GM18499 (cell line): Measurements from ENCODE around the gene TNRC6B.
"Not testable (repeated sequence)": the region's sequence is repeated elsewhere in the genome, so short reads cannot be mapped to it uniquely, and the experiment has no call there.

Experiments used
- ATAC-seq: cut with Tn5 transposase; IDR thresholded peaks from one replicate; pipeline ENCODE4 v1.9.1; 2021; ENCODE audit warnings: moderate number of reproducible peaks; ENCODE audit not compliant: insufficient read depth, unreplicated experiment

The TNRC6B gene

DNA sequence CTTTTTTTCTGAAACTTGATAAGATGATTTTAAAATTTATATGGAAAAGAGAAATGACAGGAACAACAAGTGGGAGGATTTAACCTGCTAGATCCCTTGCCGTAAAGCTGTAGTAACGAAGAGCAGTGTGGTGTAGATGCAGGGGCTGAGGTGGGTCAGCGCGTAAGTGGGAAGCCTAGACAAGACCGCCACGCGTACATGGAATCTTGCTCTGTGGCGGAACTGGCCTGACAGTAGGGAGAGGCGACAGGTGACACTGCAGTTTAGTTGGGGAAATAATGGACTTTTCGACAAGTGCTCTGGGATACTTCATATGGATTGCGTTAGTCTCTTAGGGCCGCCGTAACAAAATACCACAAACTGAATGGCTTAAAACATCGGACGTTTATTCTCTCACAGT lies 28.8 kb downstream of the TNRC6B start:
- ATAC-seq: no peak

- ATAC-seq: peak; percentile 54
These were observed 33.1 kb downstream of the TNRC6B start for GRCh38 chr22:40210818-40211217.

DNA sequence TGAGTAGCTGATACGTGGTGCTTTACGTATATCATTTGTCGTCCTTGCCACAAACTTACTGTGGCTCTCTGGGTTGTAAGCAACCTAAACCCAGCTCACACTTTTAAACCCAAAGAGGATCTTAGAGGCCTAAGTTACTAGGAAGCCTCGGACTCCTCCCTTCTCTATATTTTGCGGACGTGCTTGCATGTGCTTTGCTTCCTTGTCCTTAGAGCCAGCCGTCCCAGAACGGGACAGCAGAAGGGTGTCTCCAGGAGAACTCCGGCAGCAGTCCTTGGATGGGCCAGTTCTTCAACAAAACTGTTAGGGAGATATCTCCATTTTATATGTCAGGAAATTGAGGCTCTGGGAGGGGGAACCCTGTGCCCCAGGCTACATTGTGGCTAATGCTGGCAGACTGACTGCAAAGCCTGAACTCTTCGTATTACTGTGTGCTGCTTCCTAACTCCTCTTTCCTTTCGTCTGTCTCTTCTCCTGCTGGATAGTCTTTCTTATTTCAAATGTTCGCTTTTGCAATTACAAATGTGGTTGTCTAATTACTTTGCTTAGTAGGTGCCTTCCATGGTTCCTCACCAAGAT lies 33.8 kb downstream of the TNRC6B start:
- ATAC-seq: no peak

- ATAC-seq: no peak
These were observed 34.4 kb downstream of the TNRC6B start for GRCh38 chr22:40212121-40212520.

GRCh38 chr22:40213478-40213877 lies 35.8 kb downstream of the TNRC6B start:
- no peak for ATAC-seq

- ATAC-seq: no peak
These were observed 37.5 kb downstream of the TNRC6B start for GRCh38 chr22:40215266-40215665.

GRCh38 chr22:40216041-40216756 lies 38.5 kb downstream of the TNRC6B start:
- ATAC-seq: no peak

- ATAC-seq: no peak
These were observed 40.4 kb downstream of the TNRC6B start for GRCh38 chr22:40218152-40218551.

GRCh38 chr22:40218723-40219294 lies 41.1 kb downstream of the TNRC6B start:
- ATAC-seq: no peak

- ATAC-seq: no peak
These were observed 42.8 kb downstream of the TNRC6B start for GRCh38 chr22:40220316-40221054.

DNA sequence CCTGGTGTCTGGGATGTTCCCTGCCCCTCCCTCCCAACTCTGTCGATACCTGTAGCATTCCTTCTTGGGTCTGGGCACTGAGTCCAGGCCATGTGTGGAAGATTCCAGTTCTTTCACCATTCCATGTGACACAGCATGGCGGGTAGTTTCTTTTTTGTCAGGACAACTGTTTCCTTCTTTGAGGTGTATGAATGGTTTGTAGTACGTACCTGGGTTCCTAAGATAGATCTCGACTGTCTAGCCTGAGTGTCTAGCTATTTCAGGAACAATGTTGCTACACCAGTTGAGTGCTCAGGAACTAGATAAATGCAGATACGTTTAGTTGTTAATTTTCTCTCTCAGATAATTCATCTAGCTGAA lies 43.3 kb downstream of the TNRC6B start:
- ATAC-seq: no peak

DNA sequence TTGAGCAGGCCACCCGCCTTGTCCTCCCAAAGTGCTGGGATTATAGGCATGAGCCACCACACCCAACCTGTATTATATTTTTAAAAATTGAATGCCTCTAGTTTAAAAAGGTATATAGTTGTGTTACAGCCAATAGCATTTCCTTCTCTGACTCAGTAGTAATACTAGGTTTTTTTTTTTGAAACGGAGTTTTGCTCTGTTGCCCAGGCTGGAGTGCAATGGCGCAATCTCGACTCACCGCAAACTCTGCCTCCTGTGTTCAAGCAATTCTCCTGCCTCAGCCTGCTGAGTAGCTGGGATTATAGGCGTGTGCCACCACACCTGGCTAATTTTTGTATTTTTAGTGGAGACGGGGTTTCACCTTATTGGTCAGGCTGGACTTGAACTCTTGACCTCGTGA lies 45.3 kb downstream of the TNRC6B start:
- not testable (repeated sequence) for ATAC-seq

- ATAC-seq: no peak
These were observed 47.0 kb downstream of the TNRC6B start for GRCh38 chr22:40224702-40225101.

- ATAC-seq: no peak
These were observed 48.9 kb downstream of the TNRC6B start for GRCh38 chr22:40226620-40227019.

DNA sequence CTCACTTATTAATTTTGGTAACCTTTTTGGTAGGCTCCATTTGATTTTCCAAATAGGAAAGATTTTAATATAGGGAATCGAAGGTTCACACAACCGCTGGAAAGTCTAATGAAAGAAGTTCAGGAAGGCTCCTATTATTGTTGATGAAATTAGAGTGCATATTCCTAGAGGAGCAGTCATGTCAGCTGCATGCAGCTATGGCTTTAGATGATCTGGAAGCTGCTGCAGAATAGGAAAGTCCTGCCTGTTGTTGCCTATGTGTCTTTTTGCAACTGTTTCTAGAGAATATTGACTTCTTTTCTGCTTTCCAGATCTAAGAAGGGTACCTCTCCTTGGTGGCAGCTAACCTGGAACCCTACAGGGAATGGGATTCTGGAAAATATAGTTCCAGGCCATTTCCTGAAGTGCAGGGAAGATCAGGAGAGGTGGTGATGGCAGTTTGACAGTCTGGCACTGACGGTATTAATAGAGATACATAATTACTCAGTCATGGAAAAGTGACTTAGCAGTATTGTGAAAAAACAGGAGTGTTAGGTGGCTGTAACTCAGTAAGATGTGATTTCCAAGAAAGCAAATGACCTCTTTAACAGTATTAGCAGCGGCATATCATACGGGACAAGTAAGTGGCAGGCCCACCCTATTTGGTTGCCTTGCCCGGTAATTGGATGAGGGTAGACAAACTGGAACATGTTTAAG lies 54.0 kb downstream of the TNRC6B start:
- ATAC-seq: no peak

- ATAC-seq: no peak
These were observed 54.9 kb downstream of the TNRC6B start for GRCh38 chr22:40232624-40233023.

- no peak for ATAC-seq
These were observed 56.2 kb downstream of the TNRC6B start for GRCh38 chr22:40233886-40234285.

GRCh38 chr22:40234658-40235057 lies 56.9 kb downstream of the TNRC6B start:
- ATAC-seq: no peak

DNA sequence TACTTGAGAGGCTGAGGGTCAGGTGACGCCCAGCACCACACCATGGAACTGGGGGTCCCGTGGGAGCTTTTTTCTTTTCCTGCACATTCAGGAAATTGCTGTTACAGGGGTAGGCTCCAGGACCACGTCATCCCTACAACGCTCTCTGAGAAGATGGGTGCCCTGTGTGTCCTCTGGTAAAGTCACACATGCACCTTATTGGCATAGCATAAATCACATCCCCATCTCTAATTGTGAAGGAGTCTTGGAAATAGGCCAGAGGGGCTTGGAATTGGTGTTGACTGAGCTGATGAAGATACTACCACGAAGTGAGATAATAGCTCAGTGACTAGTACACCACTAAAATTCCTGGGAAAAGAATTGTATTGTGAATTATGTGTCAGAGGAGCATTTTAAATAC lies 57.6 kb downstream of the TNRC6B start:
- ATAC-seq: no peak

DNA sequence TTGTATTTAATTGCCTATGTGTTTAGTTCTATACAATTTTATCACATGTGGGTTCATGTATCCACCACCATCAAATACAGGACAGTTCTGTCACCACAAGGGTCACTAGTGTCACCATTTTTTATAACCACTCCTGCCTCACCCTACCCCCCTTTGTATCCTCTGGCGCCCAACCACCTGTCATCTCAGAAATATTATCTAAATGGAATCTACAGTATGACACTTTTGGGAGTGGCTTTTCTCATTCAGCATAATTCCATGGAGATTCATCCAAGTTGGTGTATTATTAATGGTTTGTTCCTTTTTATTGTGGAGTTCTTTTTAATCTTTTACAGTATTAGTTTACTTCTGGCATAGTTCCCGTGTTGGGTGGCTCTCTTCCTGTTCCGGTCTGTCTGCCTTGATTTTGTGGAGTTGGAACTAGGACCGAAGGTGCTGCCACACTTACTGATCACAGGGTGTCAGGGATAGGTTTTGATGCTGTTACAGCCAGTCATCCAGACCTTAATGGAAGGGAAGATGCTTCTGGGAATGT lies 58.5 kb downstream of the TNRC6B start:
- ATAC-seq: no peak
